ENCODE data around the gene HNRNPAB.

The HNRNPAB gene

GRCh38 chr5:178199581-178200434 lies 4.5 kb upstream of the HNRNPAB start:
- no peak for TF ChIP-seq ZBTB7A (IDR thresholded peaks at IDR 0.05; ENCODE audit: low read depth)
- no peak for TF ChIP-seq FOXM1 (IDR thresholded peaks at IDR 0.05; ENCODE audit: borderline replicate concordance, low read depth)
- no peak for TF ChIP-seq CREB1 (IDR thresholded peaks at IDR 0.05; ENCODE audit: low read depth)

- TF ChIP-seq TCF12 (IDR thresholded peaks at IDR 0.05; ENCODE audit: low read depth) (no peak), CEBPB (IDR thresholded peaks at IDR 0.05) (no peak), YY1 (IDR thresholded peaks at IDR 0.05; ENCODE audit: low read depth) (no peak), MAX (IDR thresholded peaks at IDR 0.05) (no peak), FOXM1 (IDR thresholded peaks at IDR 0.05; ENCODE audit: borderline replicate concordance, low read depth) (no peak), REST (IDR thresholded peaks at IDR 0.05; ENCODE audit: low read depth) (no peak), ZBTB7A (IDR thresholded peaks at IDR 0.05; ENCODE audit: low read depth) (no peak), RAD21 (IDR thresholded peaks at IDR 0.05; ENCODE audit: low read depth) (no peak), EP300 (IDR thresholded peaks at IDR 0.05; ENCODE audit: borderline replicate concordance) (no peak), CREB1 (IDR thresholded peaks at IDR 0.05; ENCODE audit: low read depth) (no peak), TAF1 (IDR thresholded peaks at IDR 0.05; ENCODE audit: low read depth) (no peak), USF1 (IDR thresholded peaks at IDR 0.05) (no peak), NFIC (IDR thresholded peaks at IDR 0.05) (no peak)
These were observed 3.0 kb upstream of the HNRNPAB start for GRCh38 chr5:178201221-178201926.

- no peak for TF ChIP-seq TEAD4 (IDR thresholded peaks at IDR 0.05)
- TF ChIP-seq EP300 (IDR thresholded peaks at IDR 0.05; ENCODE audit: borderline replicate concordance), result no peak
- TF ChIP-seq YY1 (IDR thresholded peaks at IDR 0.05; ENCODE audit: low read depth), result no peak
- TF ChIP-seq CEBPB (IDR thresholded peaks at IDR 0.05), result no peak
These were observed 2.5 kb upstream of the HNRNPAB start for GRCh38 chr5:178201927-178202235.

- TF ChIP-seq RAD21 (IDR thresholded peaks at IDR 0.05; ENCODE audit: low read depth) (no peak), CEBPB (IDR thresholded peaks at IDR 0.05) (no peak), TAF1 (IDR thresholded peaks at IDR 0.05; ENCODE audit: low read depth) (no peak), EGR1 (IDR thresholded peaks at IDR 0.05) (no peak), MAX (IDR thresholded peaks at IDR 0.05) (no peak), REST (IDR thresholded peaks at IDR 0.05; ENCODE audit: low read depth) (no peak), EP300 (IDR thresholded peaks at IDR 0.05; ENCODE audit: borderline replicate concordance) (no peak), CREB1 (IDR thresholded peaks at IDR 0.05; ENCODE audit: low read depth) (no peak), YY1 (IDR thresholded peaks at IDR 0.05; ENCODE audit: low read depth) (no peak), USF1 (IDR thresholded peaks at IDR 0.05) (no peak), NFIC (IDR thresholded peaks at IDR 0.05) (no peak), FOXM1 (IDR thresholded peaks at IDR 0.05; ENCODE audit: borderline replicate concordance, low read depth) (no peak), TEAD4 (IDR thresholded peaks at IDR 0.05) (no peak), TCF12 (IDR thresholded peaks at IDR 0.05; ENCODE audit: low read depth) (no peak), ZBTB7A (IDR thresholded peaks at IDR 0.05; ENCODE audit: low read depth) (no peak)
These were observed 1.8 kb upstream of the HNRNPAB start for GRCh38 chr5:178202541-178202940.

GRCh38 chr5:178203670-178204181 lies 607 bp upstream of the HNRNPAB start:
- TF ChIP-seq USF1 (IDR thresholded peaks at IDR 0.05) (no peak), TAF1 (IDR thresholded peaks at IDR 0.05; ENCODE audit: low read depth) (no peak), TEAD4 (IDR thresholded peaks at IDR 0.05) (no peak), REST (IDR thresholded peaks at IDR 0.05; ENCODE audit: low read depth) (no peak), FOXM1 (IDR thresholded peaks at IDR 0.05; ENCODE audit: borderline replicate concordance, low read depth) (no peak), RAD21 (IDR thresholded peaks at IDR 0.05; ENCODE audit: low read depth) (no peak), NFIC (IDR thresholded peaks at IDR 0.05) (no peak), MAX (IDR thresholded peaks at IDR 0.05) (no peak), EGR1 (IDR thresholded peaks at IDR 0.05) (no peak), ZBTB7A (IDR thresholded peaks at IDR 0.05; ENCODE audit: low read depth) (no peak), YY1 (IDR thresholded peaks at IDR 0.05; ENCODE audit: low read depth) (no peak)

All from Ishikawa (cell line).